GM12878 (cell line): ENCODE data around the gene TIMM10B. TPM values are rescaled to one million over a fixed set of nuclear protein-coding genes. Genes with fewer than 3 reads are reported as not detected.

ENCODE experiments used
- ATAC-seq: fragments of 200-7000 bp; cut with Tn5 transposase; 3 replicates; pipeline ENCODE4 v1.9.1; 2020; ENCODE audit warnings: mild to moderate bottlenecking, moderate library complexity
- BruUV-seq: library from RNA; stranded (reverse); fragments of 400-500 nt; replicated peaks from 2 replicates; lab custom pipeline; 2021; lab: Mats Ljungman, UMichigan
- CTCF ChIA-PET: fragments of 300-600 bp; sonication (Branson Sonifier 250); formaldehyde crosslinking; extraction: SDS; loops from one replicate; lab custom pipeline; 2021; ENCODE audit warnings: inconsistent platforms; lab: Yijun Ruan, JAX
- POLR2A ChIA-PET: fragments of 350-600 bp; formaldehyde crosslinking; extraction: SDS; loops from one replicate; lab custom pipeline; 2021; ENCODE audit warnings: inconsistent platforms; lab: Charles Lee
- RAD21 ChIA-PET: fragments of 300-600 bp; sonication (Branson Sonifier 250); formaldehyde crosslinking; loops from one replicate; lab custom pipeline; 2023; ENCODE audit warnings: antibody characterized with exemption; ENCODE audit not compliant: unreplicated experiment; lab: Charles Lee
- SMC1A ChIA-PET: fragments of 300-600 bp; sonication (Branson Sonifier 250); formaldehyde crosslinking; loops from one replicate; lab custom pipeline; 2023; ENCODE audit not compliant: unreplicated experiment, uncharacterized antibody; lab: Charles Lee
- DNase-seq: peaks from one replicate; pipeline ENCODE4 v3.0.0-alpha.2; 2011; ENCODE audit warnings: low read depth, low spot score
- FAIRE-seq: peaks from 3 replicates; lab custom pipeline; 2011; peaks lifted over from hg19 to GRCh38; lab: Jason Lieb, UNC
- H2AFZ ChIP-seq: 2 replicates; pipeline ENCODE4 v1.6.0; 2011; ENCODE audit warnings: low read depth, low read length, control low read depth; ENCODE audit not compliant: control insufficient read depth
- H3K27ac ChIP-seq: 2 replicates; pipeline ENCODE4 v1.5.1; 2011; ENCODE audit warnings: control low read depth; ENCODE audit not compliant: control insufficient read depth, insufficient read depth
- H3K27me3 ChIP-seq, 2 experiments: replicated peaks in 1 of 2; 2 replicates each; pipeline versions ENCODE4 v1.6.0 to v1.6.1; 2011; ENCODE audit warnings: low read length in 1 of 2; ENCODE audit not compliant: control insufficient read depth in 2 of 2, insufficient read depth in 2 of 2
- H3K36me3 ChIP-seq, 2 experiments: 2 replicates each; pipeline ENCODE4 v1.5.1; 2011; ENCODE audit warnings: low read length in 1 of 2; ENCODE audit not compliant: control insufficient read depth in 2 of 2, insufficient read depth in 2 of 2
- H3K4me1 ChIP-seq: 2 replicates; pipeline ENCODE4 v1.6.1; 2011; ENCODE audit warnings: mild to moderate bottlenecking, low read length, moderate library complexity, mixed read lengths; ENCODE audit not compliant: control insufficient read depth, insufficient read depth
- H3K4me2 ChIP-seq: 2 replicates; pipeline ENCODE4 v1.6.0; 2011; ENCODE audit warnings: control low read depth; ENCODE audit not compliant: control insufficient read depth, insufficient read depth
- H3K4me3 ChIP-seq: fragments of 200-600 bp; sonication (generic); 2 replicates; pipeline ENCODE4 v1.5.1; 2016
- H3K79me2 ChIP-seq: 2 replicates; pipeline ENCODE4 v1.6.0; 2011; ENCODE audit warnings: low read length; ENCODE audit not compliant: control insufficient read depth, insufficient read depth
- H3K9ac ChIP-seq: 2 replicates; pipeline ENCODE4 v1.8.0; 2011; ENCODE audit warnings: low read length, control low read depth, mixed read lengths; ENCODE audit not compliant: control insufficient read depth, insufficient read depth
- H3K9me3 ChIP-seq: replicated peaks from 3 replicates; pipeline ENCODE4 v1.5.1; 2011; ENCODE audit warnings: mild to moderate bottlenecking, low read length; ENCODE audit not compliant: control insufficient read depth, insufficient read depth
- H4K20me1 ChIP-seq: 2 replicates; pipeline ENCODE4 v1.6.0; 2011; ENCODE audit not compliant: control insufficient read depth, insufficient read depth
- ATF3 ChIP-seq: IDR thresholded peaks from 2 replicates; pipeline ENCODE4 v1.6.1; 2011; ENCODE audit warnings: low read depth, mild to moderate bottlenecking, low read length, moderate library complexity, borderline replicate concordance; ENCODE audit errors: extremely low read depth
- CEBPB ChIP-seq, 2 experiments: fragments of 150-350 bp in 1 of 2; IDR thresholded peaks; 2 replicates each; pipeline ENCODE4 v1.6.1; 2012 to 2014; ENCODE audit warnings: low read depth in 2 of 2, low read length in 2 of 2, borderline replicate concordance in 1 of 2, inconsistent platforms in 1 of 2
- CHD1 ChIP-seq: IDR thresholded peaks from 2 replicates; pipeline ENCODE4 v1.6.1; 2012; ENCODE audit warnings: low read depth, low read length, improper control_type of control experiment
- EGR1 ChIP-seq, 2 experiments: IDR thresholded peaks; 1 replicate in 1 of 2; 2 replicates in 1 of 2; pipeline ENCODE4 v1.6.1; 2011 to 2012; ENCODE audit warnings: low read depth in 2 of 2, low read length in 2 of 2, borderline replicate concordance in 1 of 2, mild to moderate bottlenecking in 1 of 2, moderate library complexity in 1 of 2
- ETV6 ChIP-seq, 2 experiments: fragments of 450-650 bp in 1 of 2; IDR thresholded peaks in 1 of 2; conservative IDR thresholded peaks in 1 of 2; 2 replicates each; pipeline ENCODE4 v1.6.1; 2014; ENCODE audit warnings: antibody characterized with exemption in 1 of 2, borderline replicate concordance in 1 of 2, low read depth in 1 of 2, mild to moderate bottlenecking in 1 of 2, moderate library complexity in 1 of 2
- HDGF ChIP-seq: fragments of 450-650 bp; IDR thresholded peaks from 2 replicates; pipeline ENCODE4 v1.6.1; 2016; ENCODE audit warnings: antibody characterized with exemption
- IKZF1 ChIP-seq: fragments of 450-650 bp; conservative IDR thresholded peaks from 2 replicates; pipeline ENCODE4 v1.6.1; 2017; ENCODE audit warnings: antibody characterized with exemption, mild to moderate bottlenecking
- NBN ChIP-seq: fragments of 450-650 bp; IDR thresholded peaks from 2 replicates; pipeline ENCODE4 v1.6.1; 2016
- NRF1 ChIP-seq: conservative IDR thresholded peaks from 2 replicates; pipeline ENCODE4 v1.6.1; 2011; ENCODE audit warnings: mild to moderate bottlenecking, low read depth, low read length, improper control_type of control experiment
- POLR2A ChIP-seq: IDR thresholded peaks from 2 replicates; pipeline ENCODE4 v1.6.1; 2011; ENCODE audit warnings: low read depth, mild to moderate bottlenecking, low read length
- POLR2AphosphoS5 ChIP-seq: IDR thresholded peaks from 2 replicates; pipeline ENCODE4 v1.6.1; 2011; ENCODE audit warnings: mild to moderate bottlenecking, low read length, inconsistent platforms
- POU2F2 ChIP-seq: IDR thresholded peaks from 3 replicates; pipeline ENCODE4 v1.6.1; 2011; ENCODE audit warnings: low read depth, mild to moderate bottlenecking, low read length, borderline replicate concordance
- RCOR1 ChIP-seq: conservative IDR thresholded peaks from 2 replicates; pipeline ENCODE4 v1.6.1; 2012; ENCODE audit warnings: low read depth, low read length, improper control_type of control experiment
- RELB ChIP-seq: fragments of 450-650 bp; IDR thresholded peaks from 2 replicates; pipeline ENCODE4 v1.6.1; 2017; ENCODE audit warnings: low read depth, mild to moderate bottlenecking, moderate library complexity
- SPI1 ChIP-seq: IDR thresholded peaks from 2 replicates; pipeline ENCODE4 v1.6.1; 2011; ENCODE audit warnings: low read depth, mild to moderate bottlenecking, low read length, moderate library complexity, borderline replicate concordance; ENCODE audit not compliant: insufficient read depth
- TAF1 ChIP-seq: IDR thresholded peaks from 2 replicates; pipeline ENCODE4 v1.6.1; 2011; ENCODE audit warnings: mild to moderate bottlenecking, low read depth, low read length, borderline replicate concordance
- ZNF622 ChIP-seq: fragments of 450-650 bp; IDR thresholded peaks from 2 replicates; pipeline ENCODE4 v1.6.1; 2017; ENCODE audit warnings: mild to moderate bottlenecking, inconsistent platforms
- WGBS: methylation state at CpG from one replicate; pipeline ENCODE4 v1.1.6; 2016; ENCODE audit warnings: low lambda C conversion rate; ENCODE audit not compliant: insufficient replicate concordance, insufficient coverage; ENCODE audit errors: missing lambda C conversion rate; 5-methylcytosine and 5-hydroxymethylcytosine counted together
- in situ Hi-C: fragments of 300-500 bp; cut with MboI; formaldehyde crosslinking; loops from 9 replicates; pipeline ENCODE4 v1.14.3; 2018; ENCODE audit warnings: mixed read lengths
- intact Hi-C: fragments of 100-400 bp; cut with micrococcal nuclease; formaldehyde crosslinking; loops from one replicate; pipeline ENCODE4 v1.14.2; 2022; ENCODE audit not compliant: unreplicated experiment
- polyA plus RNA-seq, 11 experiments: library from polyadenylated mRNA; depleted of rRNA in 4 of 11; unstranded in 6 of 11; stranded (reverse) in 5 of 11; fragments of >200 nt; fragmentation: Nextera tagmentation in 4 of 11; fragmentation: Illumina TruSeq in 1 of 11; extraction: Ambion mirVana in 4 of 11; extraction: Trizol in 1 of 11; gene quantifications; 1 replicate in 1 of 11; 2 replicates in 10 of 11; pipeline versions ENCODE4 v1.2.1 to v1.2.3, GENCODE V29; 2011 to 2016; ENCODE audit warnings: inconsistent platforms in 2 of 11, missing spikeins in 2 of 11, low read depth in 1 of 11
- total RNA-seq, 4 experiments: library from RNA; depleted of rRNA in 3 of 4; stranded (reverse); fragments of >200 nt in 3 of 4; fragmentation: Illumina TruSeq in 1 of 4; extraction: Trizol in 1 of 4; gene quantifications; 2 replicates each; pipeline versions ENCODE4 v1.2.1 to v1.2.3, GENCODE V29; 2013 to 2021
- TF ChIP-seq, protein P1 (sequence below): fragments of 450-650 bp; IDR thresholded peaks from 2 replicates; pipeline ENCODE4 v1.6.1; 2017; ENCODE audit warnings: antibody characterized with exemption, mild to moderate bottlenecking, moderate library complexity

The TIMM10B gene
- total and polyA plus RNA-seq, 10 of the 15 experiments (the other 5 are each of a cell fraction or from before 2014, with no cell fraction given), result 30.3 to 126 (median 53.1) TPM

- Histone ChIP-seq H4K20me1 (no peaks in the 10 kb centered on the region), H3K9ac (no peak overlapping the region), H3K4me3 (no peak overlapping the region), H3K36me3 (no peaks in the 10 kb centered on the region), H3K27ac (peak overlapping the region; percentile 11; the same call in 1 of the 2 replicates), H3K4me2 (peak overlapping the region; percentile 35), H3K79me2 (no peaks in the 10 kb centered on the region), H2AFZ (peak overlapping the region; percentile 94), H3K27me3 (no peaks in the 10 kb centered on the region), H3K4me1 (peaks cover 15% of the 10 kb centered on the region), H3K9me3 (no peaks in the 10 kb centered on the region)
- ATAC-seq, result peak; percentile 94
- in situ Hi-C loops, result no loop called here
- POLR2A ChIA-PET, result interaction anchor here (0.6 to 4.3 kb wide), 8 partner anchors 13 to 239 kb away, joined by 3 to 26 read pairs (median 4); partner anchors contain the start of genes ARFIP2, SMPD1, TIMM10B and TPP1
- intact Hi-C loops, result no loop called here
- SMC1A ChIA-PET, result interaction anchor here (0.8 to 1.9 kb wide), 14 partner anchors 8 to 90 kb away, joined by 3 to 6 read pairs (median 4); partner anchors contain the start of genes ARFIP2 and TIMM10B
- DNase-seq, result peak; percentile 72
- peak; percentile 86 for FAIRE-seq
- RAD21 ChIA-PET, result interaction anchor here (0.8 to 2.7 kb wide), 6 partner anchors 13 to 214 kb away, joined by 3 to 21 read pairs (median 4); partner anchors contain the start of genes ARFIP2, MRPL17, SMPD1 and TIMM10B
- CTCF ChIA-PET, result interaction anchor here (0.7 to 2.8 kb wide), 8 partner anchors 13 to 288 kb away, joined by 3 to 20 read pairs (median 4); partner anchors contain the start of genes ARFIP2, MRPL17 and TIMM10B
- 61% methylated on average over 6 of the region's 6 CpGs for WGBS
- no TSS peak for BruUV-seq
- TF ChIP-seq, protein P1, sequence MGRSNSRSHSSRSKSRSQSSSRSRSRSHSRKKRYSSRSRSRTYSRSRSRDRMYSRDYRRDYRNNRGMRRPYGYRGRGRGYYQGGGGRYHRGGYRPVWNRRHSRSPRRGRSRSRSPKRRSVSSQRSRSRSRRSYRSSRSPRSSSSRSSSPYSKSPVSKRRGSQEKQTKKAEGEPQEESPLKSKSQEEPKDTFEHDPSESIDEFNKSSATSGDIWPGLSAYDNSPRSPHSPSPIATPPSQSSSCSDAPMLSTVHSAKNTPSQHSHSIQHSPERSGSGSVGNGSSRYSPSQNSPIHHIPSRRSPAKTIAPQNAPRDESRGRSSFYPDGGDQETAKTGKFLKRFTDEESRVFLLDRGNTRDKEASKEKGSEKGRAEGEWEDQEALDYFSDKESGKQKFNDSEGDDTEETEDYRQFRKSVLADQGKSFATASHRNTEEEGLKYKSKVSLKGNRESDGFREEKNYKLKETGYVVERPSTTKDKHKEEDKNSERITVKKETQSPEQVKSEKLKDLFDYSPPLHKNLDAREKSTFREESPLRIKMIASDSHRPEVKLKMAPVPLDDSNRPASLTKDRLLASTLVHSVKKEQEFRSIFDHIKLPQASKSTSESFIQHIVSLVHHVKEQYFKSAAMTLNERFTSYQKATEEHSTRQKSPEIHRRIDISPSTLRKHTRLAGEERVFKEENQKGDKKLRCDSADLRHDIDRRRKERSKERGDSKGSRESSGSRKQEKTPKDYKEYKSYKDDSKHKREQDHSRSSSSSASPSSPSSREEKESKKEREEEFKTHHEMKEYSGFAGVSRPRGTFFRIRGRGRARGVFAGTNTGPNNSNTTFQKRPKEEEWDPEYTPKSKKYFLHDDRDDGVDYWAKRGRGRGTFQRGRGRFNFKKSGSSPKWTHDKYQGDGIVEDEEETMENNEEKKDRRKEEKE, result no peak
- TF ChIP-seq CHD1, result no peak
- no peak for TF ChIP-seq ZNF622
- no peak for TF ChIP-seq NRF1
- 0 out of 2 replicates have a peak, but pooled peaks have one; percentile 17 for TF ChIP-seq IKZF1
- 0 out of 3 replicates have a peak, but pooled peaks have one; percentile 42 for TF ChIP-seq POU2F2
- no peak for TF ChIP-seq RCOR1
- TF ChIP-seq POLR2A, result peak; percentile 58; the same call in 1 of the 2 replicates
- TF ChIP-seq EGR1 (IDR thresholded peaks at IDR 0.05; ENCODE audit: borderline replicate concordance in 1 of 2, low read depth in 2 of 2, low read length in 2 of 2), result no peak
- 0 out of 2 replicates have a peak, but pooled peaks have one; percentile 28 for TF ChIP-seq NBN
- TF ChIP-seq HDGF, result peak; percentile 85
- peak; percentile 61; the same call in 1 of the 2 replicates for TF ChIP-seq TAF1
- TF ChIP-seq SPI1, result peak; percentile 75
- TF ChIP-seq CEBPB (IDR thresholded peaks at IDR 0.05; ENCODE audit: borderline replicate concordance in 1 of 2, low read depth in 2 of 2, low read length in 2 of 2), result no peak
- peak; percentile 59; the same call in 1 of the 2 replicates for TF ChIP-seq POLR2AphosphoS5
- TF ChIP-seq ATF3, result no peak
- no peak for TF ChIP-seq ETV6 (conservative IDR thresholded peaks at IDR 0.05 in 1 of 2, IDR thresholded peaks at IDR 0.05 in 1 of 2; ENCODE audit: borderline replicate concordance in 1 of 2, low read depth in 1 of 2)
- TF ChIP-seq RELB, result peak; percentile 51; the same call in 1 of the 2 replicates
Observed at GRCh38 chr11:6468712-6469495, 12.4 kb upstream of the TIMM10B start.
